KMS-11 (cell line): ENCODE measurements around the gene TRIAP1.

Experiments
- H2AFZ ChIP-seq: fragments of 200-600 bp; sonication (generic); 2 replicates; pipeline ENCODE4 v1.6.1; 2016; ENCODE audit warnings: antibody characterized with exemption, mixed run types, low read depth
- H3K27ac ChIP-seq: fragments of 200-600 bp; sonication (generic); 2 replicates; pipeline ENCODE4 v1.6.1; 2016; ENCODE audit warnings: mild to moderate bottlenecking, mixed run types
- H3K27me3 ChIP-seq: fragments of 200-600 bp; sonication (generic); 2 replicates; pipeline ENCODE4 v1.6.1; 2017; ENCODE audit warnings: mild to moderate bottlenecking, low read depth, mixed run types, moderate library complexity; ENCODE audit not compliant: insufficient read depth
- H3K36me3 ChIP-seq: fragments of 200-600 bp; sonication (generic); 2 replicates; pipeline ENCODE4 v1.6.1; 2017; ENCODE audit warnings: mild to moderate bottlenecking, mixed run types; ENCODE audit not compliant: insufficient read depth
- H3K4me1 ChIP-seq: fragments of 200-600 bp; sonication (generic); 2 replicates; pipeline ENCODE4 v1.6.1; 2016; ENCODE audit warnings: mild to moderate bottlenecking, low read depth, mixed run types; ENCODE audit not compliant: poor library complexity, severe bottlenecking
- H3K4me2 ChIP-seq: fragments of 200-600 bp; sonication (generic); 2 replicates; pipeline ENCODE4 v1.7.0; 2016; ENCODE audit warnings: mild to moderate bottlenecking, mixed run types
- H3K4me3 ChIP-seq: fragments of 200-600 bp; sonication (generic); IDR thresholded peaks from 2 replicates; pipeline ENCODE4 v1.6.1; 2017; ENCODE audit warnings: low read depth, low read length, mixed read lengths; ENCODE audit not compliant: insufficient read depth
- H3K79me2 ChIP-seq: fragments of 200-600 bp; sonication (generic); 2 replicates; pipeline ENCODE4 v1.6.1; 2016; ENCODE audit warnings: low read depth, mixed run types; ENCODE audit not compliant: insufficient read depth
- H3K9ac ChIP-seq: fragments of 200-600 bp; sonication (generic); 2 replicates; pipeline ENCODE4 v1.6.1; 2016; ENCODE audit warnings: mild to moderate bottlenecking, mixed run types
- H4K20me1 ChIP-seq: fragments of 200-600 bp; sonication (generic); 2 replicates; pipeline ENCODE4 v1.6.1; 2016; ENCODE audit warnings: mild to moderate bottlenecking, mixed run types; ENCODE audit not compliant: insufficient read depth
- TF ChIP-seq, protein P1 (sequence below): fragments of 200-600 bp; sonication (generic); conservative IDR thresholded peaks from 2 replicates; pipeline ENCODE4 v1.6.1; 2017; ENCODE audit warnings: low read depth, mild to moderate bottlenecking, antibody characterized with exemption, low read length, moderate library complexity, mixed read lengths

TRIAP1 gene

GRCh38 chr12:120474616-120474960, 28.4 kb upstream of the TRIAP1 start:
- Histone ChIP-seq H2AFZ (no peak overlapping the region), H4K20me1 (no peaks in the 10 kb centered on the region), H3K9ac (no peak overlapping the region), H3K4me1 (no peaks in the 10 kb centered on the region), H3K27me3 (no peaks in the 10 kb centered on the region), H3K4me3 (no peak overlapping the region), H3K36me3 (no peaks in the 10 kb centered on the region), H3K4me2 (no peak overlapping the region), H3K79me2 (no peaks in the 10 kb centered on the region), H3K27ac (no peak overlapping the region)
- TF ChIP-seq, protein P1, sequence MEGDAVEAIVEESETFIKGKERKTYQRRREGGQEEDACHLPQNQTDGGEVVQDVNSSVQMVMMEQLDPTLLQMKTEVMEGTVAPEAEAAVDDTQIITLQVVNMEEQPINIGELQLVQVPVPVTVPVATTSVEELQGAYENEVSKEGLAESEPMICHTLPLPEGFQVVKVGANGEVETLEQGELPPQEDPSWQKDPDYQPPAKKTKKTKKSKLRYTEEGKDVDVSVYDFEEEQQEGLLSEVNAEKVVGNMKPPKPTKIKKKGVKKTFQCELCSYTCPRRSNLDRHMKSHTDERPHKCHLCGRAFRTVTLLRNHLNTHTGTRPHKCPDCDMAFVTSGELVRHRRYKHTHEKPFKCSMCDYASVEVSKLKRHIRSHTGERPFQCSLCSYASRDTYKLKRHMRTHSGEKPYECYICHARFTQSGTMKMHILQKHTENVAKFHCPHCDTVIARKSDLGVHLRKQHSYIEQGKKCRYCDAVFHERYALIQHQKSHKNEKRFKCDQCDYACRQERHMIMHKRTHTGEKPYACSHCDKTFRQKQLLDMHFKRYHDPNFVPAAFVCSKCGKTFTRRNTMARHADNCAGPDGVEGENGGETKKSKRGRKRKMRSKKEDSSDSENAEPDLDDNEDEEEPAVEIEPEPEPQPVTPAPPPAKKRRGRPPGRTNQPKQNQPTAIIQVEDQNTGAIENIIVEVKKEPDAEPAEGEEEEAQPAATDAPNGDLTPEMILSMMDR, result no peak

- no peaks in the 10 kb centered on the region for H3K4me1 ChIP-seq
- H3K27ac ChIP-seq, result no peak overlapping the region
- TF ChIP-seq, protein P1, result no peak
- no peaks in the 10 kb centered on the region for H3K36me3 ChIP-seq
- H3K4me3 ChIP-seq, result no peak overlapping the region
- H3K4me2 ChIP-seq, result no peak overlapping the region
- no peaks in the 10 kb centered on the region for H3K27me3 ChIP-seq
- no peaks in the 10 kb centered on the region for H4K20me1 ChIP-seq
- peaks cover under 1% of the 10 kb centered on the region; the same call in 1 of the 2 replicates for H3K79me2 ChIP-seq
- no peak overlapping the region for H3K9ac ChIP-seq
- no peak overlapping the region for H2AFZ ChIP-seq
These were observed 27.8 kb upstream of the TRIAP1 start for GRCh38 chr12:120473807-120474615.

DNA sequence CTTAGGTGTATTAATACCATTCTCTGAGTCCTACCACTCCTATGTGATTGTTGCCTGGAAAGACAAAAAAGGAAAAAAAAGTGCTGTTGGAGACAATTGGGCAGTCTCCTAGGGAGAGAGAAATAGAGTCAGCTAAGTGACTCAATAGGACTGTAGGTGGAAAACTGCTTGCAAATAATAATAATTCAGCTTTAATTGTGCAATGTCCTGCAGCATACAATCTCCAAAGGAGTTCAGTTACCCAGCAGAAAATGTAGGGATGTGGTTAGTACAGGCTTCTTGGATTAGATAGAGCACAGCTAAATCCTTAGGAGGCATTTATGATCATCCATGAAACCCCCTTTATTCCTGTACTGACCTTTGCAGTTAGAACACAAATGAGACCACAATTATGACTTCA, 26.3 kb upstream of the TRIAP1 start:
- Histone ChIP-seq H3K36me3 (no peaks in the 10 kb centered on the region), H3K9ac (no peak overlapping the region), H4K20me1 (no peaks in the 10 kb centered on the region), H3K27me3 (no peaks in the 10 kb centered on the region), H3K4me2 (no peak overlapping the region), H2AFZ (no peak overlapping the region), H3K79me2 (peaks cover 15% of the 10 kb centered on the region), H3K4me1 (peaks cover under 1% of the 10 kb centered on the region), H3K27ac (no peak overlapping the region), H3K4me3 (no peak overlapping the region)
- TF ChIP-seq, protein P1, result no peak

- Histone ChIP-seq H3K9ac (no peak overlapping the region), H3K79me2 (peaks cover 32% of the 10 kb centered on the region), H3K4me2 (peak overlapping the region; percentile 42), H3K4me3 (no peak overlapping the region), H2AFZ (peak overlapping the region; percentile 75), H3K4me1 (peaks cover 9% of the 10 kb centered on the region), H4K20me1 (0 out of 2 replicates have a peak, but pooled peaks cover 3% of the 10 kb centered on the region), H3K36me3 (no peaks in the 10 kb centered on the region), H3K27ac (no peak overlapping the region), H3K27me3 (no peaks in the 10 kb centered on the region)
- TF ChIP-seq, protein P1, result no peak
These were observed 24.1 kb upstream of the TRIAP1 start for GRCh38 chr12:120470150-120470784.
